ENCODE results near the gene HEXD. TPM values are rescaled to one million over a fixed set of nuclear protein-coding genes. Genes with fewer than 3 reads are reported as not detected.

HEXD gene
- total and polyA plus RNA-seq, 2 of the 8 experiments (the other 6 are each of a cell fraction or from before 2014, with no cell fraction given) = 20.6 to 21.8 TPM

DNA sequence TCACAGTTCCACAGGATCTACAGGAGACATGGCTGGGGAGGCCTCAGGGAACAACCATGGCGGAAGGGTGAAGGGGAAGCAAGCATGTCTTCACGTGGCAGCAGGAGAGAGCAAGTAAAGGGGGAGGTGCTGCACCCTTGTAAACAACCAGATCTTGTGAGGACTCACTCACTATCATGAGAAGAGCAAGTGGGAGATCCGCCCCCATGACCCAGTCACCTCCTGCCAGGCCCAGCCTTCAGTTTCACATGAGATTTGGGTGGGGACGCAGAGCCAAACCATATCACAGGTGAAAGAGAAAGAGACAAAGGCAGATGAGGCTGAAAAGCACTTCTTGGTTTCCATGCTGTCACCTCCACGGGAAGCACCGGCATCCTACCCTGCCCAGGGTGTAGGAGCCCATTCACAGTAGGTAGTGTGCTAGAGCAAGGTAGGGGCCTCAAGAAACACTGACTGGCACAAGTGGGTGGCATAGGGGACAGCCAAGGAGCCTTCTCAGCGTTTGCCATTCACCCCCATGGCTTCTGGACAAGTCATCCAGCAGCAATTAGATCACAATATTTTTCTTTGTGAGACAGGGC is 47.0 kb downstream of the HEXD start (continued):
- TF ChIP-seq KDM1A (IDR thresholded peaks at IDR 0.05; ENCODE audit: borderline replicate concordance, low read length) = no peak
- TF ChIP-seq JUND (IDR thresholded peaks at IDR 0.05; ENCODE audit: low read length) = no peak
- TF ChIP-seq, protein P1, sequence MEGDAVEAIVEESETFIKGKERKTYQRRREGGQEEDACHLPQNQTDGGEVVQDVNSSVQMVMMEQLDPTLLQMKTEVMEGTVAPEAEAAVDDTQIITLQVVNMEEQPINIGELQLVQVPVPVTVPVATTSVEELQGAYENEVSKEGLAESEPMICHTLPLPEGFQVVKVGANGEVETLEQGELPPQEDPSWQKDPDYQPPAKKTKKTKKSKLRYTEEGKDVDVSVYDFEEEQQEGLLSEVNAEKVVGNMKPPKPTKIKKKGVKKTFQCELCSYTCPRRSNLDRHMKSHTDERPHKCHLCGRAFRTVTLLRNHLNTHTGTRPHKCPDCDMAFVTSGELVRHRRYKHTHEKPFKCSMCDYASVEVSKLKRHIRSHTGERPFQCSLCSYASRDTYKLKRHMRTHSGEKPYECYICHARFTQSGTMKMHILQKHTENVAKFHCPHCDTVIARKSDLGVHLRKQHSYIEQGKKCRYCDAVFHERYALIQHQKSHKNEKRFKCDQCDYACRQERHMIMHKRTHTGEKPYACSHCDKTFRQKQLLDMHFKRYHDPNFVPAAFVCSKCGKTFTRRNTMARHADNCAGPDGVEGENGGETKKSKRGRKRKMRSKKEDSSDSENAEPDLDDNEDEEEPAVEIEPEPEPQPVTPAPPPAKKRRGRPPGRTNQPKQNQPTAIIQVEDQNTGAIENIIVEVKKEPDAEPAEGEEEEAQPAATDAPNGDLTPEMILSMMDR (IDR thresholded peaks at IDR 0.05; ENCODE audit: control extremely low read depth in 1 of 3, insufficient read depth in 1 of 3, low read depth in 1 of 3, low read length in 3 of 3) = no peak
- TF ChIP-seq SP2 (IDR thresholded peaks at IDR 0.05; ENCODE audit: low read length) = no peak
- no peak for TF ChIP-seq CTBP2 (IDR thresholded peaks at IDR 0.05; ENCODE audit: borderline replicate concordance, insufficient read depth, insufficient read length, low read length)
- TF ChIP-seq BRCA1 (IDR thresholded peaks at IDR 0.05; ENCODE audit: low read depth, low read length) = no peak
